GM21619 (cell line): Measurements from ENCODE around the gene CAMK4.
"Not testable (repeated sequence)": the region's sequence is repeated elsewhere in the genome, so short reads cannot be mapped to it uniquely, and the experiment has no call there.

ENCODE experiments used
- ATAC-seq: cut with Tn5 transposase; IDR thresholded peaks from one replicate; pipeline ENCODE4 v1.9.1; 2021; ENCODE audit not compliant: unreplicated experiment

The CAMK4 gene

DNA sequence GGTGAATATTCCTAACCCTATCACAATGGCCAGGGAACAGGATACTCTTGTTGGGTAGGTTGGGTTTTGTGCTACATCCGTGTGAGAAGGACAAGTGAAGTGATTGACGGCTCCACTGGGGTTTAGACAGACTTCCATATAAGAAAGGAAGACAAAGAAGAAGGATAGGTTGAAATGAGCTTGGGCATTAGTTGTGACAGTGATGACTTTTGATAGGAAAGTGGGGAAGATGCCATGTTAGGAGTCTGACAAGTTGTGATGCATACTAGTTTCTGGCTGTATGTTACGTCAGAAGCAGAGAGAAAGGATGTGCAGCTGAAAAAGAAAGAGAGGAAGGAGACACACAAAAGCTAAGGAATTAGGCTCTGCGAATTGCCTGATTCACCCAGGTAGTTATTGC is 150.2 kb downstream of the CAMK4 start:
- no peak for ATAC-seq

DNA sequence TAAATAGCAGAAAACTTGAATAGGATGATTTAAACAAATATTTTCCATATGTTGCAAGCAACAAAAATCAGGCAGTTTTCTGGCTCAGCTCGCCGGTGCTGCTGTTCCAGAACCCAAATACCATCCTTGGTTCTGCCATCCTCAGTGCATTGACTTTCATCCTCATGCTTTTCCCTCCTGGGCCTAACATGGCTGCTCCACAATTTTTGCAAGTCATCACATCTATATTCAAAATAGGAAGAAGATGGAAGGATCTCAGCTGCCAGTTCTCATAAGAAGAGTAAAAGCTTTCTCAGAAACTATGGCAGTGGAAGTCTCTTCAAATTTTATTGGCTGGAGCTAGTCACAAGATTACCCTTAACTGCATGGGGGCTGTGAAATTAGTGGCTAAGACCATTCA is 151.5 kb downstream of the CAMK4 start:
- no peak for ATAC-seq

DNA sequence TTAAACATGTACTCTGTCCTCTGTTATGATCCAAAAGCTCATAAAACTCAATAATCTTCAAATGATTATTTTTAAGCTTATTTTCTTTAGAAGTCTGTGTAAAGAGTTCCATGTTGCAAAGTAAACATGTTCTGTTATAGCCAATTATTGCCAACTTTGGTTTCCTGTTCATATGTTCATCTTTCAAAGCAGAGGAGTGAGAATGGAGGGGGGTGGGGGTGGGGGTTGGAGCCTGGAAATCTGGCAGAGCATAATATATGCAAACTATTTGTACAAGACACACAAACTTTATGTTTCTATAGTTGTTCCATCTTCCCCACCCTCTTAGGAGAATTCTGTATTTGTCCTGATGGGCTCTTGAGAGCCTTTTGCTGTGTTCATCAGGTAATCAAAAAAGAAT is 153.1 kb downstream of the CAMK4 start:
- no peak for ATAC-seq

DNA sequence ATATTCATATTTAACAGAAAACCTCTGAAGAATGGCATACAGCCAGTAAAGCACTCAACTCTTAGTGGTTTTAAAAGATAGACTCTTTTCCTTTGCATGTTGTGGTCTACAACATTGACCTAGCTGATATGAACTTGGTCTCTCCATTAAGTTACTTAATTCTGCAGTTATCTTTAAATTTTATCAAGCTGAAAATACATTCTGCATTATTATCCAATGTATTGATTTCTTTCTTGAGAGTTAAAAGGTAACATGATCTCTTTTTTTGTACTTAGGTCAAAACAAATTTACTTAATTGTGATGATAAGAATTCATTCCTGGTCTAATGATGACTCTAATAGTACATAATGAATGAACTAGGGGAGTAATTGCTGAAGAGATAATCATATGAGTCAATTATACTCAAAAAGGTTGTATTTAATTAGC is 155.2 kb downstream of the CAMK4 start:
- no peak for ATAC-seq

DNA sequence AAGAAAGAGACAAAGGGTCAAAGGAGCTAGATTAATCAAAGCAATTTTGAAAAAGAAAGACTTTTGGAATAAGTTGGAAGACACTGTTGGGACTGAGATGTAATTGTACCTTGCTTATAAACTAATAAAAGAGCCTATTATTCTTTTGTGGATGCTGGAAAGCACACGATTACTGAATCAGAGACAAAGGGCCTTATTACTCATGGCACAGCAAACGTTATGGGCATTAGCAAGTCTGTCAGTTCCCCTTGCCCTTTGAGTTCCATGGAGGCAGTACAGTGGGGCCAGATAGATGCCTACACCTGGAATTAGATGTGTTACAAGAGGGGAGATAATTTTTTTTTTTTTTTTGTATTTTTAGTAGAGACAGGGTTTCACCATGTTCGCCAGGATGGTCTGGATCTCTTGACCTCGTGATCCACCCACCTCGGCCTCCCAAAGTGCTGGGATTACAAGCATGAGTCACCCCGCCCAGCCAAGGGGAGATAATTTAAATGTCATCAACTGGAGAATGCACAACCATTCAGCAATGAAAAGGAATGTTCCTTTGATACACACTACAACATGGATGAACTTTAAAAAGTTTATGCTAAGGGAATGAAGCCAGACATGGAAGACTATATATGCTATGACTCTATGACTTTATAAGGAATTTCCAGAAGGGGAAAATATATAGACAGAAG is 159.2 kb downstream of the CAMK4 start:
- no peak for ATAC-seq

DNA sequence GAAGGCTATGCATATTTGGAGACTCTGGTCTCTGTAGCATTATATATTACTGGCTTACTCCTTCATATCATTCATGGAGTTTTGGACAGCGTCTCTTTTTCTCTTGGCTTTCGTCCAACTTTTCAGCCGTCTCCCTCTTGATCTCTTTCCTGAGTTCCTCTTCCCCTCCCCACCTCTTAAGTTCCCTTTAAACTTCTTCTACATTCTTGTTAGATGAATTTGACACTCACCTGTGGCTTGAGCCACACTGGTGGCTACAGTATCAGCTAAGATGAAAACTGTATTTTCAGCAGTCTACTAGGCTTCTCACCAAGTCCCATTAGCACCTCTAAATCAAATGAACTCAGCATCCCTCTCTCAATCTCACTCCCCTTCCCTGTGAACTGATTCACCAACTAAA is 160.0 kb downstream of the CAMK4 start:
- no peak for ATAC-seq

DNA sequence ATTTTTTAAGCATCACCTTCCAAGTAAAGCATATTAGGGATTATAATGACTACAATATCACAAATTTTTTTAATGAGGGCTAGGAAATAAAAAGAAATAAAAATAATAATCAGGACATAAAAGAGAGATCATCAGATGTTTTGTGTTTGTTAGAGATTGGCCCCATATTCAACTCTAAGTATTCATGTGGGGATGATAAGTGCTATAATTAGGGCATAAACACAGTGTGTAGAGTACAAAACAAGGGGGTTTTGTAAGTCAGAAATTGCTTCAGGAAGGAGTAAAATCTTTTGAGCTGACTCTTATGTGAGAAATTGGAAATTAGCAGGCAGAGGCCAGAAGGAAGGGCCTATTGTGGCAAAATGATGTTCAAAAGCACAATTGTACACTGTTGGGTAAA is 160.9 kb downstream of the CAMK4 start:
- ATAC-seq = no peak

DNA sequence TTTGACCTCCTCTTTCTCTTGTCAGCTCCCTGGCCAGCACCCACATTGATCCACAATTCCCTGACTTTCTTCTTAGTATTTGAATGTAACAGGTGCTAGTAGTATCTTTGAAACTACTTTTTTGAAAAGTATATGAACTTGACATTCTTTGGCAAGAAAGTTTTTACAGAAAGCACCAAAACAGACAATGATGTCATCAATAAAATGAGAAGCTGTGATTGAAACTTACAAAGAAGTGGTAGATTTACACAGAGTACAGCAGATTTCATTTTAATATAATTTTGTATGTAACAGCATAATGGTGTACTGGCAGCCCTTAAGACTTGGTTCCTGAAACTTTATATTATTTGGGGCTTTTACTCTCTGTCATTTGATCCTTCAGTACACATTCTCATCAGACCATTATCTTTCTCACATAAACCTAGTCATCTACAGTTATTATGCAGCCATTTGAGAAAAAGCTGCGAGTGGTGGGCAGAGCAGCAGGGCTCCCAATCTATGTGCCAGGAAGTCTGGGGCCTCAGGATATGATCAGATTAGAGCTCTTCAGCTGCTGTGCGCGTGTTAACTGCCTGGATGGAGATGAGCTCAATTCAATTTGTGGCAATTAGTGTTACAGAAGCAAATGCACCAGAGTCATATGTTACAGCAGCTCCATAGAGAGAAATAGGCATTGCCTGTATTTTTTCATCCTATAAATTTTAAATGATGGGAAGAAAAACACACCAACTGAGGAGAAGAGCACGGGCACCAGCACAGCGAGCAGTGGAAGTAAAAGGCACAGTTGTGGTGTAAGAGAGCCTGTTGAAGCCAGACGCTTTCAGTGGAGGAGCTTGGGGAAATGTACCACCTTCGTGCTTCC is 162.0 kb downstream of the CAMK4 start:
- ATAC-seq = no peak

DNA sequence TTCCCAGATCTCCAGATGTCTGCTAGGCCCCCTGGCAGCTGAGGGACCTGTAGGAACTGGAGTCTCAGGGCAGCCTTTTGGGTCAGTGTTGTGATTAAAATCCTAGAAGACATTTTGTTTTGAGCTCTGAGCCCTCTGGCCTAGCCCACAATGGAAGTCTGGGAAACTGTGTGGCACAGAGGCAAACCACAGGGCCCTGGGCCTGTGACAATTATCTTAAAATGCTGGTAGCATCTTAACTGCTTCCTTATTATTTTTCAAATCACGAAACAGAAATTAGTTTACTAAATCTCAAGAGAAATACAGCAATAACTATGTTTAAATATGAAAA is 162.6 kb downstream of the CAMK4 start:
- ATAC-seq = no peak

DNA sequence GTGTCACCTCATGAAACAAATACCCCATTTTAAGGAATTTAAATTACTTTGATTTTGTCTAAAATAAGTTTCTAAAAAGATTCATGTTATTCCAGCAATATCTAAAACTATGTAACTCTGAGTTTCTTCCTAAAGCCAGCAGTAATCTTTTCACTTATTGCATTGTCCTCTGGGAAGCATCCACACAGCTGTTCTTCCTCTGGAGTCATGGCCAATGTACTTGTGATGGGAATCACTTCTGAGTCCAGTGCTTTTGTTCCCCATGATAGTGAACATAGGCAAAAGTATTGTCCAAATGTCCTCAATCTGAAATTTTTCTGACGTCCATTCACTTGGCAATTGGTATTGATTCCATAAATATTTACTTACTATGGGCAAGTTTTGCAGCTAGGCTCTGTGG is 163.2 kb downstream of the CAMK4 start:
- ATAC-seq = no peak

DNA sequence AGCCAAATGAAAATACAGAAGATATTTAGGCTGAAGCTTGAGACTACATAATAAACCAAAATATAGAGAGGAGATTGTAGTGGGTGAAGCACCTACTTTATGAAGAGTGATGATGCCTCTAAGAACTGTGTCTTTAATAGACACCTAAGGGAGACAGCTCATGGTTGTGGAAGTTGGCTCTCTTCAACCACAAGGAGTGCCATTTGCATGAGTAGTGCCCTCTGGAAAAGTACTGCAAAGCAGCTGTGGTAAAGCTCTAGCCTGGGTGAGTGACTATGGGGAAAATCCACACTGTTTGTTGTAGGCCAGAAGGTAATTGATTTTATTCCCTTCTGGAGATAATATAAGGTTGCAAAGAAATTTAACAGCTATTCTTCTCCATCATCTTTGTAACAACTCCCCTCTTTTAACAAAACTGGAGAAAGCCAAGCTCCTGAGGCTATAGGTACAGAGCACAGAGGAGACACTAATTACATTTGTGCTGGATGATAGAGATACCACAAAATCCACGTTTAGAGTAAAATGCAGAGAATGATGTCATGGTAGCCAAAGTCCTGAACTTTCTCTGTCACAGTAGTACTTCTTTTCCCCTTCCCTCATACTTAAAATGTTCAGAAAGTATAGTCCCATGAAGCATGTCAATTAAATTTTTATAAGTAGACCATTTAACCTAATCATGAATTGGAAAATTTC is 165.4 kb downstream of the CAMK4 start:
- no peak for ATAC-seq

DNA sequence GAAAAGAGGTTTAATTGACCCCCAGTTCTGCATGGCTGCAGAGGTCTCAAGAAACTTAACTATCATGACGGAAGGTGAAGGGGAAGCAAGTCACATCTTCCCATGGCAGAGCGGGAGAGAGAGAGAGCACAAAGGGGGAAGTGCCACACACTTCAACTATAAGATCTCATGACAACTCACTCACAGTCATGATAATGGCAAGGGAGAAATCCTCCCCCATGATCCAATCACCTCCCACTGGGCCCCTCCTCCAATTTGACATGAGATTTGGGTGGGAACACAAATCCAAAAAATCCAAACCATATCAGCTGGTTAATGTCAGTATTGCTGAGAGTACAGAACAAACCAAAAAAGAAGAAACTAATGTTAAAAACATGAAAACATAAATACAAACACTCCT is 168.0 kb downstream of the CAMK4 start:
- ATAC-seq = no peak

DNA sequence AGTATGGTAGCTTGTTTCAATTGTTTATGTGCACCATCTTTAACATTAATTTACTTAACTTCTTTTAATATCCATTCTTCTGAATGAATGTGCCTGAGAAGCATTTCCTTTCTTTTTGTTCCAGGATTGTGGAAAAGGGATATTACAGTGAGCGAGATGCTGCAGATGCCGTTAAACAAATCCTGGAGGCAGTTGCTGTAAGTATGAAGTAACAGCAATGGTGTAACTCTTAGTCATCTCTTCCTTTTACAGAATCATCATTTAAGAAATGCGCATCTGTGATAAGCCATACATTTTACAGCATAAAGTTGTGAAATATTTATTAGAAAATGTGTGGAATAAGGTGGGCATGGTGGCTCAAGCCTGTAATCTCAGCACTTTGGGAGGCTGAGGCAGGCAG is 170.4 kb downstream of the CAMK4 start:
- no peak for ATAC-seq

DNA sequence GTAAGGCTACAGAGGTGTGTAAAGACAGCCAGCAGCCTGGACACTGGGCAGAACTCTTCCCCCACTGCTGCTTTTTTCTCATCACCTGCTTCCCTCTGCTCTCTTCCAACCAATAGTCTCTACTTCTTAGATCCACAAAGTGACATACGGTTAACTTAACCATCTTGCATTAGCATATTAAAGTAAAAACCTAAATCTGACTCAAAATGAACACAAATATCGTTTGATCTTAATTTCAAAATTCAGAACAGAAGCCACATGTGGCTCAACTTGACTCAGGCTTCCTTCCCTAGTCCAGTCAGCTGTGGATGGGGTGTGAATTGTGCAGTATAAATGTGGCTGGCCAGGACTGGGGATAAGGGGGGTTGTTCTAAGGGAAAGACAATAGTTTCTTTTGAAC is 173.8 kb downstream of the CAMK4 start:
- ATAC-seq = no peak

DNA sequence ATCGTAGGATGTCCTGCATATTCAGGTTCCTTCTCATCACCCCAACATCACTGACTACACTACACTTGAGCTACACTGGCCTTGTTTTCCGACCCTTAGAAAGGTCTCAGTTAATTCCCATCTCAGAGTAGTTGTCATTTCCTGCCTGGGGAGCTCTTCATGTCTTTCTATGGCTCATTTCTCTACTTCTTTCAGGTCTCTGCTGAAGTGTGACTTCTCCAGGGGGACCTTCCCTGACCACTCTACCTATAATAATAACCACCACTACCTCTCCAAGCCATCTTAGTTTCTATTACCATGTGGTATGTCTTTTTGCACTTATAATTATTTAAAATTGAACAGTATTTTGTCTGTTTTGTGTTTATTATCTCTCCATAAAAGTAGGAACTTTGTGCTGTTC is 174.9 kb downstream of the CAMK4 start:
- ATAC-seq = no peak

DNA sequence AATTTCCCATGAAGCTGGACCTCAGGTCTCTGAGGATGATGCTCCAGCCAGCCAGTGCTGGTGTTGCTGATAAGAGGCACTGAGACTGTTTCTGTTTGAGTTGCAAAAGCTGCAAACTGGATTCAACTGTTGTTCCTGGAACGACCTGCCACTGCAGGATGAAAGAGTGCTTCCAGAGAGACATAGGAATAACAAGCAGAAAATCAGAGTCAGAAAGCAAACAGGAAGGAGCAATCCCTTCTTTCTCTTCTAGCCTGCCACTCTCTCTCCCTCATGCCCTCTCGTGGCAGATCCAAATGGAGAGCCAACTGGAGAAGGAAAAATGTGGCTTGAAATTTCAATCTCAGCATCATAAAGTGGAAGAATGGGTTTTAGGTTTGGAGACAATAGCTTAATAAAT is 177.7 kb downstream of the CAMK4 start:
- no peak for ATAC-seq

DNA sequence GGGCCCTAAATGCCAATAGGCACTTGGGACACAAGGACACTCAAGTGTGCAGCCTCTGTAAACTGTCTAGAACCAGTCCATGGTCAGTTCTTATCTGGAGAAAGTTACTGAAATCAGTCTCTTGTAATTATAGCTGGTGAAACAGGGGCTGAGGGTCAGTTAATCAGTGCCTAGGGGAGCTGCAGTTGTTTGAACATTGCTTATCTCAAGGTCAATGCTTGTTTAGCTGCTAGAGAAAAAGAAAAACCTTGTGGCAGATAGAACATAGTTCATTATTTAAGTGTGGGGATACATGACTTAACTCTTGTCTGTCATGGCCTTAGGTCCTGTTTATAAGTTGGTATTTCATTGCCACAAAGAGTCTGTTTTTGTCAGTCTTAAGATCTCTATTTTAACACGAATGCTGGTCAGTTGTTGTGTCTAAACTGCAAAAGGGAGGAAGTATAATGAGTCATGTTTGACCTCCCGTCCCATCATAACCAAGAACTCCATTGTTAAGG is 180.1 kb downstream of the CAMK4 start:
- ATAC-seq = no peak

DNA sequence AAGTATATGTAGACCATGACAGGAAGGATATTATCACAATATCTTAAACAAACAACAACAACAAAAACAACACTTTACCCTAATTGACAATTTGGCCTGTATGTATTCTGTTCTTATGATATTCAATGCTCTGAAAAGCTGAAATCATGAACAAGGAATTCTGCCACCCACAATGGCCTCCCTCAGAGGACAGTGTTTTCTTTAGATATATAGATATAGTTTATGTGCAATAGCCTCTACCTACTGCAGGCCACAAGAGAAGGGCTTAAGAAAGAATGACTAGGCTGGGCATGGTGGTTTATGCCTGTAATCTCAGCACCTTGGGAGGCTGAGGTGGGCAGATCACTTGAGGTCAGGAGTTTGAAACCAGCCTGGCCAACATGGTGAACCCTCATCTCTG is 183.4 kb downstream of the CAMK4 start:
- ATAC-seq = no peak

DNA sequence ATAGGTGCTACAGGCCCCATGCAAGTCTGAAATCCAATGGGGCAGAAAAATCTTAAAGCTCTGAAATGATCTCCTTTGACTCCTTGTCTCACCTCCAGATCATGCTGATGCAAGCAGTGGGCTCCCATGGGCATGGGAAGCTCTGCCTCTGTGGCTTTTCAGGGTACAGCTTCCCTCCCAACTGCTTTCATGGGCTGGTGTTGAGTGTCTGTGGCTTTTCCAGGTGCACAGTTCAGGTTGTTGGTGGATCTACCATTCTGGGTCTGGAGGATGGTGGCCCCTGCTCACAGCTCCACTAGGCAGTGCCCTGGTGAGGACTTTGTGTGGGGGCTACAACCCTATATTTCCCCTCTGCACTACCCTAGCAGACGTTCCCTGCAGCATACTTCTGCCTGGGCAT is 184.6 kb downstream of the CAMK4 start:
- no peak for ATAC-seq

DNA sequence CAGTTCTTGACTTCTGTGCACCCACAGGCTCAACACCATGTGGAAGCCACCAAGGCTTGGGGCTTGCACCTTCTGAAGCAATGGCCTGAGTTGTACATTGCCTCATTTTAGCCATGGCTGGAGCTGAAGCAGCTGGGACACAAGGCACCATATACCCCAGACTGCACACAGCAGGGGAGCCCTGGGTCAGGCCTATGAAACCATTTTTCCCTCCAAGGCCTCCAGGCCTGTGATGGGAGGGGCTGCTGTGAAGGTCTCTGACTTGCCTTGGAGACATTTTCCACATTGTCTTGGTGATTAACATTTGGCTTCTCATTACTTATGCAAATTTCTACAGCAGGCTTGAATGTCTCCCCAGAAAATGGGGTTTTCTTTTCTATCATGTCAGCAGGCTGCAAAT is 185.1 kb downstream of the CAMK4 start:
- not testable (repeated sequence) for ATAC-seq

DNA sequence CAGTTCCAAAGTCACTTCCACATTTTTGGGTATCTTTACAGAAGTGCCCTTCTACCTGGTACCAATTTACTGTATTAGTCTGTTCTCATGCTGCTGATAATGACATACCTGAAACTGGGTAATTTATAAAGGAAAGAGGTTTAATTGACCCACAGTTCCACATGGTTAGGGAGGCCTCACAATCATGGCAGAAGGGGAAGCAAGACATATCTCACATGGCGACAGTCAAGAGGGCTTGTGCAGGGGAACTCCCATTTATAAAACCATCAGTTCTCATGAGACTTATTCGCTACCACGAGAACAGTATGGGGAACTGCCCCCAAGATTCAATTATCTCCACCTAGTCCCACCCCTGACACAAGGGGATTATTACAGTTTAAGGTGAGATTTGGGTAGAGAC is 185.9 kb downstream of the CAMK4 start:
- ATAC-seq = not testable (repeated sequence)

DNA sequence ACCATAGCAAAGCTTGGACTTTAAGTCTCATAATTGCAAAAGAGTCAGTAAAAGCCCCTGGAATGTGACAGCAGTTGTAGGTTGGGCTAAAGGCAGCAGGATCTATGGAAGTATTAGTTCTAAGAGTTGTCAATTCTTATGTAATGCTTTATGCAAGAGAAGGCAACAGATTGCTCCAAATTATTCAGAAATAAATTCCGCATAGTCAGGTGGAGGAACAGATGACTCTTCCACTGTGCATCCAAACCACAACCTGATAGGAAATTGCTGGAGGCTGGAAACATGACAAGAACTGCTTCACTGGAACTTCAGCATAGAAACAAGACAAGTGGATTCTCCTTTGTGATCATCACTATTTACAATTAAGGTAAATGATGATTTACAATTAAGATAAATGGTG is 187.1 kb downstream of the CAMK4 start:
- no peak for ATAC-seq
